GM18519 (cell line): ENCODE results near the gene RAB3A.

ENCODE experiments used
- ATAC-seq: cut with Tn5 transposase; IDR thresholded peaks from one replicate; pipeline ENCODE4 v1.9.1; 2021; ENCODE audit warnings: mild to moderate bottlenecking, moderate library complexity; ENCODE audit not compliant: unreplicated experiment, low FRiP score

Gene RAB3A

DNA sequence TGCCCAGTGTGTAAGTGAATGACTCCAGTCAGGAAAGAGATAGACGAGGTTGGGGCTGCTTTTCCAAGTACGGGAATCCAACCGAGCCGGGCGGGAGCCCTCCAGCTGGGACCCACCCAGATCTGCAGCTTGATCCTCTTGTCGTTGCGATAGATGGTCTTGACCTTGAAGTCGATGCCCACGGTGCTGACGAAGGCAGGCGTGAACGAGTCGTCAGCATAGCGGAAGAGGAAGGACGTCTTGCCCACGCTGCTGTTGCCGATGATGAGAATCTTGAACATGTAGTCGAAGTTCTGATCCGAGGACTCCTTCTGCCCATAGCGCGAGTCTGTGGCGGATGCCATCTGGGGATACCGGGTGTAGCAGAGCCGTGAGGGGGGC is 1.5 kb downstream of the RAB3A start:
- no peak for ATAC-seq

DNA sequence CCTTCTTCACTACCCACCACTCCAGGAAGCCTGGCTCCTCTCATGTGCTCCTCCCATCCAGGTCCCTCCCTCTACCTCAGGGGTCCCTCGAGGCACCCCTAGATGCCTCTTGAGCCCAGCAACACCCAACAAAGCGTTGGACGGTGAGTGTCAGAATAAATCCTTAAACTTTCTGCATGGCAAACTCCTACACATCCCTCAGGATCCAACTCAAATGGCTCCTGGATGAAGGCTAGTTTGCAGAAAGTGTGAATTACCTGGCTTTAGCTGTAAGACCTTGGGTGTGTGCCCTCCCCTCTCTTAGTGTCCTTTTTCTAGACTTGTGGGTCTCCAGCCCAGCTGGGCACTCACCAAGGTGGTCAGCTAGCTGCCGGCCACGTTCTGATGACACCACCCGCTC is 5.5 kb downstream of the RAB3A start:
- no peak for ATAC-seq

DNA sequence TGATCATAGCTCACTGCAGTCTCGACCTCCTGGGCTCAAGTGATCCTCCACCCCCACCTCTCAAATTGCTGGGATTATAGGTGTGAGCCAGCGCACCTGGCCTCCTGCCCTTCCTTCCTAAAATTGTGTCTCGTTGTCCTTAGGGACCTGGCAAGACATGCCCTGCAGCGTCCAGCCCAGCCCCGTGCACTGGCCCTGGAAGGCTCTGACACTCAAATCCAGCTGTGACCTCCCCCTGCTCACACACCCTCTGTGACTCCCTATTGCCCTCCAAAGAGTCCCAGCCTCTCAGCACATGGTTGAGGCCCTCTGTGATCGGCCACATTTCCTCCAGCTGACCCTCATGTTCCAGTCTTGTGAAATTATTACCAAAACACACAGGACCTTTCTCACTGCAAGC is 5.9 kb downstream of the RAB3A start:
- ATAC-seq: no peak

DNA sequence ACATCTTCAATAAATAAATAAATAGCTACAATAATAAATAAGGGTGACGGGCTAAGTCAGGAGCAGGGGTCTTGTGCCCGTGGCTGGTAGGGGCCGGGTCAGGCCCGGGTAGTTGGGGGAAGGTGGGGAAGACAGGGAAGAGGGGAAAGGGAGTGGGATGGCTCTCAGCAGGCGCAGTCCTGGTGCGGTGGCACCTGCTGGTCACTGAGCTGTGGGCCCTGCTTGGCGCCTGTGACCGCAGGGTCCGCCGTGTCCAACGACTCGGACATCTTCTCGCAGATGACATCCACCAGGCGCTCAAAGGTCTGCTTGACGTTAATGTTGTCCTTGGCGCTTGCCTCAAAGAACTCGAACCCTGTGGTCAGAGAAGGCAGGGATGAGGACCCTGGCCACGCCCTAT is 6.5 kb downstream of the RAB3A start:
- ATAC-seq: no peak

DNA sequence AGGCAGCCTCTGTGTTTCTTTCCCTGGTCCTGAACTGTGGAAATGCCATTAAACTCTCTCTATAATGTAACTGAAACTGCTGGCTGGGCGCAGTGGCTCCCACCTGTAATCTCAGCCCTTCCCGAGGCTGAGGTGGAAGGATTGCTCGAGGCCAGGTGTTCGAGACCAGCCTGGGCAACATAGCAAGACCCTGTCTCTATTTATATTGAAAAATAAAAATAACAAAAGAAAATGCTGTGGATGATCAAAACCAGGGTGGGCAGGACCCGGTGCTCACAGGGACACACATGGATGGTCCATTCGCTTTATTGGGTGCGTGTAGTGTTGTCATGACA is 7.4 kb downstream of the RAB3A start:
- no peak for ATAC-seq

DNA sequence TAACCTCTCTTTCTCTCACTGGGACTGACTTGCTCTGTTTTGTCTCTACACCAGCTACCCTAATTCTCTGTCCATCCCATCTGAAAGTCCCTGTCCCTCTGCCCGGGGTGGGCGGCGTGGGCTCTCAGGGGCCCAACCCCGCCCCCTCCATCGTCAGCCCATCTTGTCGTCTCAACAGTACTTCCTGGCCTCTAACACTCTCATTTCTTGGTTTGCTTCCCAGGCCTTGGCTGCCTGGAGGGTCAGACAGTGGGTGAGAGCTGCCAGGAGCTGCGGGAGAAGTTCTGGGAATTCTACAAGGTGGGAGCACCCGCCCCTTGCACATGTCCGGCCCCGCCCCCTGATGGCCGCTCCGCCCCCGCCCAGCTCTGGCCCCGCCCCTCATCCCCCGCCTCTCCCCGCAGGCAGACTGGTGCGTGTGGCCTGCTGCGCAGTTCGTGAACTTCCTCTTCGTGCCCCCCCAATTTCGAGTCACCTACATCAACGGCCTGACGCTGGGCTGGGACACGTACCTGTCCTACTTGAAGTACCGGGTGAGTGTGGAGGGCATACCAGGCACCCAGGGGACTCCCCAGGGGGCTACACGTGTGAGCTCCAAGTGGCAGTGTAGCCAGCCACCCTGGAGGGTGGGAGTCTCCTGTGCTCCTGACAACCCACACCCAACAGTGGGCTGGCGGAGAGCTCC is 9.1 kb downstream of the RAB3A start:
- ATAC-seq: no peak

DNA sequence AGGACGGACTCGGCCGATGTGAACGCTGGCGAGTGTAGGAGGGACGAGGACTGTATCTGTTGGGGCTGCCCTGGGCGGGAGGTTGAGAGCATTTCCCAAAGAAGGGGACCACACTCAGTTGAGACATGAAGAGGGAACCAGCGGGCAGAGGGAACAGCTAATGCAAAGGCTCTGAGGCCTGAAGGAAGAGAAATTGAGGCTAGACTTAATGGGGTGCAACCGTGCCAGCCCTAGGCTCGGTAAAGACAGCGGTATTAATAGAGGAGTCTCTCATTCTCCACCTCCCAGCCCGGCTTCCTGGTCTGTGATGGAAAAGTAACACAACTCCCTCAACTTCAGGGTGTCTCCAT is 9.7 kb downstream of the RAB3A start:
- ATAC-seq: no peak

DNA sequence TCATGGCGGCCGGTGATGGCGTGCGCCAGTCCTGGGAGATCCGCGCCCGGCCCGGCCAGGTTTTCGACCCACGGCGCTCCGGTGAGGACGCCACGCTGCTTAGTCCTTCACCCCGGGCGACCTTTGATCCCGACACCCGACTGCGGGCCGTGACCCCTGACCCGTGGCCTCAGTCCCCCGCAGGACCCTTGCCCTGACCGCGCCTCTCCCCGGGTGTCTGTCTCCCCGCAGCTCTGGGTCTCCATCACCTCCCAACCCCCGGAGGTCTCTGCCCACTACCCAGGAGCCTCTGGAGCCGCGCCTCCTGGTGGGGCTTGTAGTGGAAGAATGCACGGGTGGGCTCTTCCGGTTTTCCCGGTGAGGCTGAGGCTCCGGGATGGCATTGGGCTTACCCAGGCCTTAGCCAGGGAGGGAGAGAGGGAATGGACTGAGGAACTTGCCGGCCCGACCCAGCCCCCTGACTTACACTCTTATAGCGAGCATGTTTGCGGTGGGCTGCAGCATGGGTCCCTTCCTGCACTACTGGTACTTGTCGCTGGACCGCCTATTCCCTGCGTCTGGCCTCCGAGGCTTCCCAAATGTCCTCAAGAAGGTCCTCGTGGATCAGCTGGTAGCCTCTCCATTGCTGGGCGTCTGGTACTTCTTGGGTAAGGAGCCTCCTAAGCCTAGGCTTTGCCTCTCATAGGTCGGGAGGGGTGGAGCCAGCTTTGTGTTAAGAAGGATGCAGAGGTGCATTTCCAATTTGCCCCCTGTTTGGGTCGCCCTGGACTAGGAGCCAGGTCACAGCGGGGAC is 10.3 kb downstream of the RAB3A start:
- ATAC-seq: no peak

DNA sequence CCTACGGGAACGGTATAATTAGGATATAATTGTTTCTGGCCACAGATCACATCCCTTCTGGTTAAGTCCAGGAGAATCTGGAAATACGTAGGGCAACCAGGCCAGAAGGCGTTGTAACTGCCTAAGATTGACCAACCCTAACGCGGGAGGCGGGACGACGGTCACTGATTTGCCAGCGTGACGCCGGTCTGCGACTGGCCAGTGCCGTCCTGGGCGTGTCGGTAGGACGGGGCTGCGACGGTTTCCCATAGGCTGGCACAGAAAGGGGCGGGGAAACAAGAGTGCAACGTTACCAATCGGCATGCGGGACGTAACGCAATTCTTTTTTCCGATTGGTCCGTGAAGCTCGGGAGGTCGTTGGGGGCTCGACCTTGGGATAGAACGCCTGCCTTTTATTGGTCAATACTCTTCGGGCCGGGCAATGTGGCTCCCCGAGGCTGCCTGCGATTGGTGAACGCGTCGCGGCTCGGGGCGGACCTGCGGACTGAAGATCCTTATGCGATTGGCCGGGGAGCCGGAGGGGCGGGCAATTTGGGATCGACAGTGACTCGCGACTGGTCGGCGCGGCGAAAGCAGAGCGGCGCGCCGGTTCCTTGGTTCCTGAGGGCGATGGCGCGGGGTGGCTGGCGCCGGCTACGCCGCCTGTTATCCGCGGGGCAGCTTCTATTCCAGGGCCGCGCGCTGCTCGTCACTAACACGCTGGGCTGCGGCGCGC is 11.0 kb downstream of the RAB3A start, which contains the start of gene MPV17L2:
Gene MPV17L2 (plus strand): TSS at position 546 of the 715 bp plus-strand sequence. CDS start 64 bp downstream, at position 610.
- peak; percentile 69 for ATAC-seq

DNA sequence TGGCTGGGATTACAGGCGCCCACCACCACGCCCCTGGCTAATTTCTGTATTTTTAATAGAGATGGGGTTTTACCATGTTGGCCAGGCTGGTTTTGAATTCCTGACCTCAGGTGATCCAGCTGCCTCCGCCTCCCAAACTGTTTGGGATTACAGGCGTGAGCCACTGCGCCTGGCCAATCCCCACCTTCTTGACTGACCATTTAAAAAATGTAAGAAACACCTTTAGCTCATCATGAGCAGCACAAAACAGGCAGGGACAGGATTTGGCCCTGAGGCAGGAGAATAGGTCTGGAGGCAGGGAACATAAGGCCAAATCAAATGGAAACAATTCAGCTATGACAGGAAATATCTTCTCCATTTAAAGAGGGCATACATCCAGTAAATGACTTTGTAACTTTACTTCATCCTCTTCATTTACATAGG is 12.2 kb downstream of the RAB3A start:
- ATAC-seq: no peak

DNA sequence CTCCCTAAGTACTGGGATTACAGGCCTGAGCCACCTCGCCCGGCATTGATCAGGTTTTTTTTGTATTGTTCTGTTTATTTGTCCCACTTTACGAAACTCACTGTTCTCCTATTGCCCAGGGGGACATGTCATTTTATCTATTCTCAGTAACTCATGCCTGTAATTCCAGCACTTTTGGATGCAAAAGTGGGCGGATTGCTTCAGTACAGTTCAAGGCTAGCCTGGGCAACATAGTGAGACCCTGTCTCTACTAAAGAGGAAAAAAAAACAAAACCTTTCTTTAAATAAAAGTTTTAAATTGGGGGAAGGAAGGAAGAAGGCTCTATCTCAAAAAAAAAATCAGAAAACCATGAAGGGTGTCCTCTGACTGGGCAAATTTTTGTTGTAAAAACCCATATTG is 13.6 kb downstream of the RAB3A start:
- no peak for ATAC-seq

DNA sequence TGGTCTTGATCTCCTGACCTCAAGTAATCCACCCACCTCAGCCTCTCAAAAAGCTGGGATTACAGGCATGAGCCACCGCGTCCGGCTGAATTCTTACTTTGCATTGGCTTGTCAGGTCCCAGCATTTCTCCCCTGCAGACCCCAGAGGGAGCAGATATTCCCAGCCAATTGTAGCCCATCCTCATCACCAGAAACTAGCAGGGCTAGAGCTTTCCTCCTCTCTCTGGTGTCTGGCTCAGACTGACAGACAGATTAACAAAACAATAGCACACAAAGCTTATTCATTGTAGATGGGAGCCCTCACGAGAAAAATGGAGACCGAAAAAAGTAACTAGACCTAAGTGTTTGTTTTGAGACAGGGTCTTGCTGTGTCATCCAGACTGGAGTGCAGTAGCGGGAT is 18.3 kb downstream of the RAB3A start:
- no peak for ATAC-seq

DNA sequence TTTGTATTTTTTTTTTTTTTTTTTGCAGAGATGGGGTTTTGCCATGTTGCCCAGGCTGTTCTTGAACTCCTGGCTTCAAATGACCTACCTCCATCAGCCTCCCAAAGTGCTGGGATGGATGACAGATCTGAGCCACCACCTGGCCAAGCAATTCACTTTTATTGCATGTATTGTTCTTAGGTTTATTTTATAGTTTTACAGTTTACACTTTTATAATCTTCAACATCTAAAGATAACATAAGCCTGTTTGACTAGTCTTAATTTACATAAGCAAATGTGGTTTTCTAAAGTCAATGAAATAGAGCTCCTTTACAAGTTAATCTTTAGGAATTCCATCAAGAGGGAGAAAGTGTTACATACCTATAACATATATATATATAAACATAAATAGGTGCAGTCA is 20.3 kb downstream of the RAB3A start:
- ATAC-seq: no peak

DNA sequence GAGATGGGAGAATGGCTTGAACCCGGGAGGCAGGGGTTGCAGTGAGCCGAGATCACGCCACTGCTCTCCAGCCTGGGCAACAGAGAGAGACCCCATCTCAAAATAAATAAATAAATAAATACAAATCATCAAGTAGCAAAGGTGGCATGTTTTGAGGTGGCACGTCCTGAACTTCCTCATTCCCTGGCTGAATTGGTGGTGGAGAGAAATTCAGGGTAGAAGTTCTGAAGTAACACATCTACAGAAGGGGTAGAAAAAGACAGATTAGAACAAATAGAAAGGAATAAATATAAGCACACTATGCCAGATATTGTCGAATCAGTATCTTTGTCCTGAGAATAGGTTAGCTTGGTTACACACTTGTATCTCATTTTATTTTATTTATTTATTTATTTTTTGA is 23.9 kb downstream of the RAB3A start:
- no peak for ATAC-seq

DNA sequence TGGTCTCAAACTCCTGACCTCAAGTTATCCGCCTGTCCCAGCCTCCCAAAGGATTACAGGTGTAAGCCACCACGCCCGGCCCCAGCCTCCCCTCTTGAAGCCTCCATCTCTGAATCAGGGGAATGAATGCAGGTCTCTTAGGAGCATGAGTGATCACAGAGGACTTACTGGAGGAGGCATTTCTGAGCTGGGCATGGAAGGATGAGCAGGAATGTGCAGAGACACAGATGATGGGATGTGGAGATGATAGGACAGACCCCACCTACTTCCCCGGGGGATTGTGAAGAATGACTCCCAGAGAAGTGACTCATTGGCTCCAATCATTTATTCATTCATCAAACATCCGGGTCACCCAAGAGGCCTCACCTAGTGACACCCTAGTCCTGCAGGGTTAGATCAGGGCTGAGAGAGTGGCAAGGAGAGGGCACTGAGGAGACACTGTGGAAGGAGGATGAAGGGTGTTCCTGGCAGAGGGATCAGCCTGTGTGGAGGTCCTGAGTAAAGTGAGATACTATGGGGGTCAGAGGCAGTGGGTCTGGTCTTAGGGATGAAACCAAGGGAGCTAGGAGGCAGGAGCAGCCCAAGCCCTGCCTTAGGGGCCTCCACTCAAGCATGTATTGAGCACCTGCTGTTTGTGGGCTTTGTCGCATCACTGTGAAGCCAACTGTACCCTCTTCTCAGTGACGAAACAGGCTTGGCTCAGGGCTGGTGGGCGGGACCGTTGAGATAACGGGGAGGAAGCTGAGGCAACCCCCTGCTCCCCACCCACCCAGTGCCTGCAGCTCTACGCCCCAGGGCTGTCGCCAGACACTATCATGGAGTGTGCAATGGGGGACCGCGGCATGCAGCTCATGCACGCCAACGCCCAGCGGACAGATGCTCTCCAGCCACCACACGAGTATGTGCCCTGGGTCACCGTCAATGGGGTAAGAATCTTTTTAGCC is 27.2 kb downstream of the RAB3A start:
- no peak for ATAC-seq

DNA sequence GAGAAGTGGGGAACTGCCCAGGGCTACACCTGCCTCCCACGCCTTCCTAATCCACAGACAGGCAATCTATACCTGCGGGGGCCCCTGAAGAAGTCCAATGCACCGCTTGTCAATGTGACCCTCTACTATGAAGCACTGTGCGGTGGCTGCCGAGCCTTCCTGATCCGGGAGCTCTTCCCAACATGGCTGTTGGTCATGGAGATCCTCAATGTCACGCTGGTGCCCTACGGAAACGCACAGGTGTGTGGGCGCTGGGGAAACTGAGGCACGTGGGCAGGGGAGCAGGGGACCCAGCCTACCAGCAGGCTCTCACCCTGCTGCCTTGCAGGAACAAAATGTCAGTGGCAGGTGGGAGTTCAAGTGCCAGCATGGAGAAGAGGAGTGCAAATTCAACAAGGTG is 28.9 kb downstream of the RAB3A start:
- no peak for ATAC-seq

DNA sequence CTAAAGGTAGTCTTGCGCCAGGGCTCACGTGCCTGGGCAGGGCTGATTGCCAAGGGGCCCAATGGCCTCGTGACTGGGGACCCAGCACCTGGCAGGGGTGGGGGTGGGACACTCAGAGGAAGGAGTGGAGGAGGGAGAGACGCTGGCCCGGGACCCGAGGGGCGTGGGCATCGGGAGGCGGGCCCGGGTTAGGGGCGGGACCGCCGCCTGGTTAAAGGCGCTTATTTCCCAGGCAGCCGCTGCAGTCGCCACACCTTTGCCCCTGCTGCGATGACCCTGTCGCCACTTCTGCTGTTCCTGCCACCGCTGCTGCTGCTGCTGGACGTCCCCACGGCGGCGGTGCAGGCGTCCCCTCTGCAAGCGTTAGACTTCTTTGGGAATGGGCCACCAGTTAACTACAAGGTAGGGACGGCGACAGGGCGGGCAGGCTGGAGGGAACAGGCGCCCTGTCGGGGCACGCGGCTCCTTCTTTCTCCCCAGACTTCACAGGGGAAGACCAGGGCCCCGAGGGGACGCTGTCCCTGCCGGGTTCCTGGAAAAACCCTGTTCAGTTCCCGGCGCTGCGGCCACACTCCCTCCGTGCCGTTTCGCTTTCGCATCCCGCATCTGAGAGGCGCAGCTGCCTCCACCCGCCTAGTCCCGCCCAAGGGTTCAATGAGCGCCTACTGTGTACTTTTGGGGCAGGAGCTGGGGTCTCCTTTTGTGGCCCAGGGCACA is 30.1 kb downstream of the RAB3A start, which contains the start of gene IFI30:
Gene IFI30 (plus strand): TSS at position 242 of the 717 bp plus-strand sequence. CDS start 29 bp downstream, at position 271.
- ATAC-seq: no peak

DNA sequence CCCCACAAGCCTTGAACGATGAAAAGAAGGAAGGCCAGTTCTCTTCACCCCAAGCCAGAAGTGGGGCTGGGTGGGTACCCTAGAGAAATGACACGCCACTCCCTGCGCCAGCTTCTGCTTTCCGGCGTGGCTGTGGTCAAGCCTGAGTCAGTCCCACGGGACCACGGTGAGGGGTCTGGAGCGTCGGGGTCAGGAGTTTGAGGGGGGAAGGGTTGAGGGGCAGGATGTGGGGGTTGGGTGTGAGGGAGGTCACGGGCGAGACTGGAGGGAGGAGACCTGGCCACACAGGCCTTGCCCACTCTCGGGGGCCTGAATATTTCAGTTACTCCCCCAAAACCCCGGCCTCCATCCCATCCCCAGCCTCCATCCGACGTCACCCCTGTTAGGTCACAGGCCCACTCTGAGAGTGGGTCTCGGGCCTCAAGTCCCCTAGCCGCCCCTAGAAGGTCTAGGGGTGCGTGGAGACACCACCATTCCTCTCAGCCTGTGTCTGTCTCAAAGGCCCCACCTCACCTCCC is 30.7 kb downstream of the RAB3A start:
- ATAC-seq: no peak

DNA sequence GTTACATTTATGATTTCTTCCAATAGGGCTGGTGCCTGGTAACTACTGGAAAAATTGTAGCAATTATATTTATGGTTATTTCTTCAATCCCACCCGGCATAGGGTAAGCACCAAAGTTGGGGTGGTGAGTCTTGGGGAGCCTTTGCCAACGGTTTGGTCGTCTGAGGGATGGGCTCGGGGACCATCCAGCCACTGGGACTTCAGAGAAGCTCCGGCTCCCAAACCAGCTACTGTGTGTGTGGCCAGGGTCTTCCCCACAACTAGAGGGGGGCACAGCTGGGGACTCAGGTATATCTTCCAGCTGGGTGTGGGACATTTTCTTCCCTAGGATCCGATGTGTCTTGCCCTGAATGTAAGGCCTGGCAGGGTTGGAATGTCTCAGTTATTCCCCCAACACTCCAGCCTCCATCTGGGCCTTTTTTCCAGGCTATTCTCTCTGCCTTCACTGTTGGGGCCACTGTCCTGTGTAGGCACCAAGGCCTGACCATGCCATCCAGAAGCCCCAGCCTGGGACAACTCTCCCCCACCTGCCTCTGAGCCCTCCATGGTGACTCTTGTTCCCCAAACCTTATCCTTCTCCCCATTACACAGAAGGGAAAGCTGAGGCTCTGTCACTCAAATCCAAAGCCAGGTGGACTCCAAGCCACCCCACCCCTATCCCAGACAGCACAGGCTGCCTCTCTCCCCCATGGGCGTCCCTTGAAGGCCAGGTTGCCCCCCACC is 31.4 kb downstream of the RAB3A start:
- ATAC-seq: no peak
